MM.1S (cell line): ENCODE data around the gene DDHD1.

ENCODE experiments used
- DNase-seq: peaks from one replicate; pipeline ENCODE4 v3.0.0-alpha.2; 2015
- H2AFZ ChIP-seq: fragments of 300-600 bp; sonication (generic); 2 replicates; pipeline ENCODE4 v1.6.0; 2016; ENCODE audit warnings: antibody characterized with exemption, low read length
- H3F3A ChIP-seq: fragments of 300-600 bp; sonication (generic); 2 replicates; pipeline ENCODE4 v1.6.1; 2016; ENCODE audit warnings: mild to moderate bottlenecking, antibody characterized with exemption, low read length, moderate library complexity, mixed read lengths; ENCODE audit not compliant: insufficient read depth
- H3K27ac ChIP-seq: fragments of 300-600 bp; sonication (generic); 2 replicates; pipeline ENCODE4 v1.5.1; 2016; ENCODE audit warnings: mild to moderate bottlenecking, low read length
- H3K27me3 ChIP-seq: fragments of 300-600 bp; sonication (generic); replicated peaks from 2 replicates; pipeline ENCODE4 v1.6.0; 2016; ENCODE audit warnings: low read length; ENCODE audit not compliant: insufficient read depth
- H3K36me3 ChIP-seq: fragments of 300-600 bp; sonication (generic); replicated peaks from 2 replicates; pipeline ENCODE4 v1.6.1; 2016; ENCODE audit warnings: mild to moderate bottlenecking, low read length, mixed read lengths; ENCODE audit not compliant: insufficient read depth
- H3K4me1 ChIP-seq: fragments of 300-600 bp; sonication (generic); 2 replicates; pipeline ENCODE4 v1.6.1; 2016; ENCODE audit warnings: low read length, mixed read lengths
- H3K4me2 ChIP-seq: fragments of 300-600 bp; sonication (generic); 2 replicates; pipeline ENCODE4 v1.6.0; 2016; ENCODE audit warnings: low read depth, low read length
- H3K4me3 ChIP-seq: fragments of 300-600 bp; sonication (generic); 2 replicates; pipeline ENCODE4 v1.5.1; 2016; ENCODE audit warnings: low read length, mixed read lengths
- H3K79me2 ChIP-seq: fragments of 300-600 bp; sonication (generic); 2 replicates; pipeline ENCODE4 v1.6.1; 2016; ENCODE audit warnings: mixed run types, low read length, mixed read lengths
- H3K9ac ChIP-seq: fragments of 300-600 bp; sonication (generic); 2 replicates; pipeline ENCODE4 v1.6.1; 2016; ENCODE audit warnings: low read length, mixed read lengths
- H3K9me2 ChIP-seq: fragments of 300-600 bp; sonication (generic); replicated peaks from 2 replicates; pipeline ENCODE4 v1.6.1; 2016; ENCODE audit warnings: mild to moderate bottlenecking, low read length, mixed read lengths; ENCODE audit not compliant: insufficient read depth
- H3K9me3 ChIP-seq: fragments of 300-600 bp; sonication (generic); replicated peaks from 2 replicates; pipeline ENCODE4 v1.6.1; 2016; ENCODE audit warnings: mild to moderate bottlenecking, low read length, mixed read lengths; ENCODE audit not compliant: insufficient read depth
- H4K20me1 ChIP-seq: fragments of 300-600 bp; sonication (generic); 2 replicates; pipeline ENCODE4 v1.6.1; 2016; ENCODE audit warnings: mild to moderate bottlenecking, low read length, moderate library complexity, mixed read lengths; ENCODE audit not compliant: insufficient read depth
- CTCF ChIP-seq: fragments of 300-600 bp; sonication (generic); IDR thresholded peaks from 2 replicates; pipeline ENCODE4 v1.5.1; 2016; ENCODE audit warnings: antibody characterized with exemption, low read length, mixed read lengths
- EZH2 ChIP-seq: fragments of 300-600 bp; sonication (generic); optimal IDR thresholded peaks from 2 replicates; pipeline ENCODE3; 2017; ENCODE audit warnings: low read depth, mild to moderate bottlenecking, antibody characterized with exemption, low read length, mixed read lengths
- EZH2phosphoT487 ChIP-seq: fragments of 300-600 bp; sonication (generic); IDR thresholded peaks from 2 replicates; pipeline ENCODE4 v1.6.1; 2018; ENCODE audit warnings: antibody characterized with exemption, low read length

The DDHD1 gene

DNA sequence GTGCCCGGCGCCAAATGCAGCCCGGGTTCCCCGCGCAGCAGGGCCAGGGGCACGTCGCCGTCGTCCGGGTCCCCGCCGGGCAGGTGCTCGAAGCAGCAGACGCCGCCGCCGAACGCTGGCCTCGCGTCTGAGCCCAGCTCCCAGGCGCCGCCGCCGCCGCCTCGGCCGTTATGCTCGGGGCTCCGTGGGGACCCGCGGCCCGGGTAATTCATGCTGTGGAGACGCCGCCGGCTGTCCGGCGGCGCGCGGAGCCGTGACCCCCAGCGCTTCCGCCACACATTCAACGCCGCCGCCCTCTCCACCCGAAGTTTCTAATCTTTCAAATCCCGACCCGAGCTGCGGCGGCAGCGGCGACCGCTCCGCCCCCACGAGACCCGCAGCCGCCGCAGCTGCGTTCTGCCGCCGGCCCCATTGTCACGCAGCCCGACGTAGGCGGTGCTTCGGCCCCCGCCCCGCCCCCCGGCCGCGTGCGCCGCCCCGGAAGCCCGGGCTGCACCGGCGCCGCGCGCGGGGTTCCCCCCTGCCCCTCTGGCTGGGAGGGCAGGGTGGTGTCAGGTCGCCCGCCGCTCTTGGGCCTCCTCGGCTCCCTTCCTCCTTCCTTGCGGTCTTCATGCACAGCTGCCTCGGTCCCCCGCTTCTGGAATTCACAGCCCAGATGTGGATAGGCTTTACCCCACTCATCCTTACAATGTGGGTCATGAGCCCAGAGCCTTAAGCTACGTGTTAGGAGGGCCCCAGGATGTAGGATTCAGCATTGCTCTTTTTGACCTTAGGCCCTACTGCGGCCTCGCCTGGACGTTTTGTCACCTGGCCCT lies at the start of gene DDHD1:
TSS of gene DDHD1 (minus strand) at position 437 of the 815 bp plus-strand sequence. CDS start at position 212, 225 bp downstream.
- Histone ChIP-seq H3K36me3 (no peaks in the 10 kb centered on the region), H3K9me3 (no peaks in the 10 kb centered on the region), H3K9ac (peak within 1 kb of the TSS; percentile 72), H3K27ac (peak within 1 kb of the TSS; percentile 62), H2AFZ (peak within 1 kb of the TSS; percentile 83), H3K4me3 (peak within 1 kb of the TSS; percentile 82), H3K27me3 (no peaks in the 10 kb centered on the region), H3K4me2 (peak within 1 kb of the TSS; percentile 79; the same call in 1 of the 2 replicates), H3F3A (peaks cover 11% of the 10 kb centered on the region), H3K4me1 (peaks cover 22% of the 10 kb centered on the region), H3K79me2 (peaks cover 45% of the 10 kb centered on the region), H4K20me1 (no peaks in the 10 kb centered on the region), H3K9me2 (no peaks in the 10 kb centered on the region)
- peak; percentile 71 for DNase-seq
- TF ChIP-seq EZH2phosphoT487 (no peak), CTCF (no peak), EZH2 (no peak)

DNA sequence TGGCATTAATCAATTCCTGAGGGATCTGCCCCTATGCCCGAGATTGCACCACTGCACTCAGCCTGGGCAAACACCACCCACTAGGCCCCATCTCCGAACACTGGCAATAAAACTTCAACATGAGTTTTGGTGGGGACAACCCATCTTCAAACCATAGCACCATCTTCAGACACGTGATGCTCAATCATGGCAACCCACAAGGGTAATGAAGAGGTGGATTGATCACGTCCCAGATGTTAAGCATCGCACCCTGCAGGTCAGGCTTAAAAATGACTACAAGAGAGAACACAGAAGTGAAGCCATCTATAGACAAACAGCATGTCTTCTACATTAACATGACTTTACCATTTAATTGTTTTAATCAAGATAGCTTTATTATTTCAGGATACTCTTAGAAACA lies 42.8 kb upstream of the DDHD1 start:
- Histone ChIP-seq H3K79me2 (no peaks in the 10 kb centered on the region), H4K20me1 (no peaks in the 10 kb centered on the region), H3K27me3 (no peaks in the 10 kb centered on the region), H3K9me3 (no peaks in the 10 kb centered on the region), H3K9me2 (no peaks in the 10 kb centered on the region), H3F3A (no peaks in the 10 kb centered on the region), H2AFZ (no peak overlapping the region), H3K4me3 (no peak overlapping the region), H3K27ac (no peak overlapping the region), H3K9ac (no peak overlapping the region), H3K36me3 (no peaks in the 10 kb centered on the region), H3K4me1 (no peaks in the 10 kb centered on the region), H3K4me2 (no peak overlapping the region)
- no peak for DNase-seq
- TF ChIP-seq EZH2 (no peak), EZH2phosphoT487 (no peak), CTCF (no peak)

DNA sequence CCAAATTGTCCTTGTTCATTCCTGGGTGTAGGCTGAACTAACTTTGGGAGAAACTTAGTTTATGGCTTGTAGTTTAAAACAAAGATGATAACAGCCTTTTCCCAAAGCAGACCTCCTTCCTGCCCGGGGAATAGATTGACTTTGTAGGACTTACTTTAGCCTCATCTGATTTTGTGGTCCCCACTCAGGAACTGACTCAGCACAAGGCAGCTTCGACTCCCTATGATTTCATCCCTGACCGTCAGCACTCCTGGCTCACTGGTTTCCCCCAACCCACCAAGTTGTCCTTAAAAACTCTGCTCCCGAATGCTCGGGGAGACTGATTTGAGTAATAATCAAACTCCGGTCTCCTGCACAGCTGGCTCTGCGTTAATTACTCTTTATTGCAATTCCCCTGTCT lies 40.1 kb upstream of the DDHD1 start:
- no peaks in the 10 kb centered on the region for H3K27me3 ChIP-seq
- no peak overlapping the region for H3K27ac ChIP-seq

More for the DNA sequence above, 40.1 kb upstream of the DDHD1 start:
- no peak overlapping the region for H3K4me3 ChIP-seq
- H4K20me1 ChIP-seq = no peaks in the 10 kb centered on the region
- H3K9me3 ChIP-seq = no peaks in the 10 kb centered on the region
- H3K4me1 ChIP-seq = no peaks in the 10 kb centered on the region
- H3K9me2 ChIP-seq = no peaks in the 10 kb centered on the region
- no peak overlapping the region for H2AFZ ChIP-seq
- H3F3A ChIP-seq = no peaks in the 10 kb centered on the region
- no peaks in the 10 kb centered on the region for H3K79me2 ChIP-seq
- no peak for DNase-seq
- no peak overlapping the region for H3K4me2 ChIP-seq
- no peaks in the 10 kb centered on the region for H3K36me3 ChIP-seq
- no peak overlapping the region for H3K9ac ChIP-seq
- TF ChIP-seq EZH2 (no peak), CTCF (no peak), EZH2phosphoT487 (no peak)
